ENCODE data around the gene FUNDC2. TPM values are rescaled to one million over a fixed set of nuclear protein-coding genes. Genes with fewer than 3 reads are reported as not detected.
A peak's percentile ranks its signal among the peaks of the same experiment; 100 is the strongest.

The FUNDC2 gene
- total RNA-seq, 6 experiments from 2014 or later, result 24.2 to 70.5 (median 39.7) TPM

- Histone ChIP-seq H3K36me3 (no peaks in the 10 kb centered on the region), H3K27me3 (no peaks in the 10 kb centered on the region), H3K9me3 (no peaks in the 10 kb centered on the region), H3K4me3 (no peak overlapping the region), H3K4me1 (peaks cover 0 to 9% (median 3%) of the 10 kb centered on the region in 4 donors), H3K27ac (peak overlapping the region; percentile 30 to 74 (median 45))
- 40% methylated on average over 5 of the region's 5 CpGs for WGBS (ENCODE audit: insufficient coverage, low coverage, low lambda C conversion rate, missing lambda C conversion rate)
- TF ChIP-seq CTCF (IDR thresholded peaks at IDR 0.05) (no peak), POLR2A (IDR thresholded peaks at IDR 0.05) (no peak)
- intact Hi-C loops (cut with DNase I), result loop anchor here in 1 of 2 donors (10.0 kb wide), 1 partner anchor 68 kb away; no protein-coding TSS in a partner anchor
- DNase-seq, result peak in 1 of 3 donors; percentile 40
- ATAC-seq, result peak; percentile 44 to 61 (median 50)
These were observed 26.3 kb downstream of the FUNDC2 start for GRCh38 chrX:155052738-155053498.

GRCh38 chrX:155053656-155054055, 27.0 kb downstream of the FUNDC2 start:
- intact Hi-C loops (cut with DNase I), result loop anchor here in 1 of 2 donors (10.0 kb wide), 1 partner anchor 69 kb away; no protein-coding TSS in a partner anchor
- 43% methylated on average over 3 of the region's 3 CpGs for whole genome bisulfite sequencing (ENCODE audit: insufficient coverage, low coverage, low lambda C conversion rate, missing lambda C conversion rate)
- no peak overlapping the region for H3K4me3 ChIP-seq
- peaks cover 0 to 9% (median 3%) of the 10 kb centered on the region in 4 donors for H3K4me1 ChIP-seq
- H3K27me3 ChIP-seq, result no peaks in the 10 kb centered on the region
- no peak for TF ChIP-seq POLR2A (IDR thresholded peaks at IDR 0.05)
- TF ChIP-seq CTCF (IDR thresholded peaks at IDR 0.05), result no peak
- peak overlapping the region in 2 of 3 donors; percentile 45 to 74 for H3K27ac ChIP-seq
- H3K36me3 ChIP-seq, result no peaks in the 10 kb centered on the region
- H3K9me3 ChIP-seq, result no peaks in the 10 kb centered on the region
- DNase-seq (no peak), ATAC-seq (no peak)

GRCh38 chrX:155054255-155054654, 27.6 kb downstream of the FUNDC2 start:
- DNase-seq, result no peak
- no peak for ATAC-seq
- intact Hi-C loops (cut with DNase I), result loop anchor here in 1 of 2 donors (10.0 kb wide), 1 partner anchor 69 kb away; no protein-coding TSS in a partner anchor
- no peaks in the 10 kb centered on the region for H3K9me3 ChIP-seq
- peak overlapping the region in 1 of 3 donors; percentile 74 for H3K27ac ChIP-seq
- peaks cover 0 to 9% (median 3%) of the 10 kb centered on the region in 4 donors for H3K4me1 ChIP-seq
- H3K4me3 ChIP-seq, result no peak overlapping the region
- no peak for TF ChIP-seq POLR2A (IDR thresholded peaks at IDR 0.05)
- no peak for TF ChIP-seq CTCF (IDR thresholded peaks at IDR 0.05)
- 37% methylated on average over 3 of the region's 4 CpGs for WGBS (ENCODE audit: insufficient coverage, low coverage, low lambda C conversion rate, missing lambda C conversion rate)
- no peaks in the 10 kb centered on the region for H3K36me3 ChIP-seq
- H3K27me3 ChIP-seq, result no peaks in the 10 kb centered on the region

- TF ChIP-seq CTCF (IDR thresholded peaks at IDR 0.05), result no peak
- no peak for TF ChIP-seq POLR2A (IDR thresholded peaks at IDR 0.05)
- no peaks in the 10 kb centered on the region for H3K27me3 ChIP-seq
- DNase-seq (no peak), ATAC-seq (no peak)
- H3K4me1 ChIP-seq, result peaks cover 0 to 9% (median 3%) of the 10 kb centered on the region in 4 donors
- H3K4me3 ChIP-seq, result no peak overlapping the region
- H3K36me3 ChIP-seq, result no peaks in the 10 kb centered on the region
- WGBS (ENCODE audit: insufficient coverage, low coverage, low lambda C conversion rate, missing lambda C conversion rate), result 72% methylated on average over 3 of the region's 3 CpGs
- intact Hi-C loops (cut with DNase I), result loop anchor here in 1 of 2 donors (10.0 kb wide), 1 partner anchor 71 kb away; no protein-coding TSS in a partner anchor
- H3K9me3 ChIP-seq, result no peaks in the 10 kb centered on the region
- H3K27ac ChIP-seq, result no peak overlapping the region
These were observed 28.9 kb downstream of the FUNDC2 start for GRCh38 chrX:155055494-155055893.

All from right lobe of liver (tissue), 6 donors.